Activated CD8-positive, alpha-beta memory T cell treated with anti-CD3 and anti-CD28 coated beads for 36 hours (primary cell): ENCODE measurements around the gene HDAC4. TPM values are rescaled to one million over a fixed set of nuclear protein-coding genes. Genes with fewer than 3 reads are reported as not detected.

ENCODE experiments used
- CTCF ChIA-PET: fragments of 350-600 bp; sonication (Branson Sonifier 250); formaldehyde crosslinking; loops from one replicate; lab custom pipeline; 2021; ENCODE audit warnings: antibody characterized with exemption; lab: Charles Lee
- POLR2A ChIA-PET: fragments of 350-600 bp; sonication (Branson Sonifier 250); formaldehyde crosslinking; loops from one replicate; lab custom pipeline; 2021; ENCODE audit warnings: antibody characterized with exemption; lab: Charles Lee
- total RNA-seq, 2 experiments: library from RNA; stranded (reverse); gene quantifications; one replicate each; pipeline ENCODE4 v1.2.3, GENCODE V29; 2021

Gene HDAC4
- total RNA-seq, 2 experiments from 2014 or later = 19.7 to 23.5 TPM

DNA sequence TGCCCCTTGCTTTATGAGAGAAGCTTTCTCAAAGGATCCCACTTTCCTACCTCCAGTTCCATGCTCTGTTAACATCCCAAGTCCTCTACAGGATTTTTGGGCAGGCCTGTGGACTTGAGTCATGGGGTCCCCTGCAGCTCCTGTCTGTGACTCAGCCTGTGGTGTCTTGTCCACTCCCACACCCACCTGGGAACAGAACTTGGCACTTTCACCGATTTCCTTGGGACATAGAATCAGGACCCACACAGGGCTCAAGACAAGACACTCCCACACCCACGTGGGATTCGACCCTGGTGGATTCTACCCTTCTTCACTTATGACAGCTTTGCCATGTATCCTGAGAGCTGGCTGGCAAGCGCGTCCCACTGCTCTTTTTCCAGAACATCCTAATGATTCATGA, 30.7 kb upstream of the HDAC4 start:
- POLR2A ChIA-PET = no interaction called here
- CTCF ChIA-PET = no interaction called here

DNA sequence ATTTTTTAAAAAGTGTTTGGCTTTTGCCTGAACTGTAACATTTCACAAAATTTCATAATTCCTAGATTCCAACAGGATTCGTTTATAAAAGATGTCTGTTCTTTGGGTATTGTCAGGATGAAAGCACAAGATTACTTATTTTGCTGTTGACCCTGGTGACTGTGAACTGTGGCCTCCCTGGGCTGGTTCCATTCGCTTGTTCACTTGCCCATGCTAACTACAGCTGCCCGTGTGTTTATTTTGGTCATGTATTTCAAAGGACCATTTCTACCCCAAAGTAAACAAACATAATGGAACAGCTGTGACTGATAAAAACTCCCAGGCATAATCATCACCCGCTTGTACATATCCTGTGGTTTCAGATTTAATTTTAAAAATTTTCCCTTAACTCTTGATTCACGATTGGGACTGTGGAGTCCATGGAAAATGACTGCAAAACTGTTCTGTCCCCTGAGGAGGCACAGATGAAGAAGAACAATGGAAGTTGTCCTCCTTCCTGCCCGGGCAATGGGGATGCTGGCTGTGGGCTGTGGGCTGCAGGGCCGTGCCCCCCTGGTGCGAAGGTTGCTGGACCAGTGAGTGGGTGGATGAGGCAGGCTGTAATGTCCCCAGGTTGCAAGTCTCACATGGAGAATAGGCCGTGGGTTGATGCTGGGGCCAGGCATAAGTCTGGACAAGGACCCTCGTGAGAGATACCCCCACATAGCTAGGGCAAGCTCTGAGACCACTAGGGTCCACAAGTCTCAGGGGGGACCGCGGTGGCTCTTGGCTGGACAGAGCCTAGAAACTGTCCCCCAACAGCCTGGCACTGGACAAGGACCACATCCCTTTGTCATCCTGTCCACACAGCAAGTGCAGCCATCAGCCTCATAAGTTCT, 28.9 kb upstream of the HDAC4 start:
- CTCF ChIA-PET = interaction anchor here (0.6 kb wide), 1 partner anchor 82 kb away, joined by 4 read pairs; no protein-coding TSS in a partner anchor
- POLR2A ChIA-PET = no interaction called here

DNA sequence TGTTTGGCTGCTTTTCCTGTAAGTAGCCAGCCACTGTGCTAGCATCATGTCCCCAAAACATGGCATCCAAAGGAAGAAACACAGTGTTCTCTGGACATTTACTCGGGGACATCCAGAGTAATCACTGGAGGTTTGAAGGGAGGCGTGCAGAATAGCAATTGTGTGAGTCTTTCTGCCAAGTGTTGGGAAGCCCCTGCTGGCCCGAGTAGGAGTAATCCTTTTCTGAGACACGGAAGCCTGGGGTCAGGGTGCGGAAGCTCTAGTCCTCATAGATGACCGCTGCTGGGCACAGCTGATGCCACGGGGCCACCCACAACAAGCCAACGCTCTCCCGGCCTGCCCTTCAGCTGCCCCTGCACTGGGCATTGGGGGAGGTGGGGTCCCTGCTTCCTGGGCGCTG, 24.8 kb upstream of the HDAC4 start:
- POLR2A ChIA-PET = no interaction called here
- CTCF ChIA-PET = no interaction called here

DNA sequence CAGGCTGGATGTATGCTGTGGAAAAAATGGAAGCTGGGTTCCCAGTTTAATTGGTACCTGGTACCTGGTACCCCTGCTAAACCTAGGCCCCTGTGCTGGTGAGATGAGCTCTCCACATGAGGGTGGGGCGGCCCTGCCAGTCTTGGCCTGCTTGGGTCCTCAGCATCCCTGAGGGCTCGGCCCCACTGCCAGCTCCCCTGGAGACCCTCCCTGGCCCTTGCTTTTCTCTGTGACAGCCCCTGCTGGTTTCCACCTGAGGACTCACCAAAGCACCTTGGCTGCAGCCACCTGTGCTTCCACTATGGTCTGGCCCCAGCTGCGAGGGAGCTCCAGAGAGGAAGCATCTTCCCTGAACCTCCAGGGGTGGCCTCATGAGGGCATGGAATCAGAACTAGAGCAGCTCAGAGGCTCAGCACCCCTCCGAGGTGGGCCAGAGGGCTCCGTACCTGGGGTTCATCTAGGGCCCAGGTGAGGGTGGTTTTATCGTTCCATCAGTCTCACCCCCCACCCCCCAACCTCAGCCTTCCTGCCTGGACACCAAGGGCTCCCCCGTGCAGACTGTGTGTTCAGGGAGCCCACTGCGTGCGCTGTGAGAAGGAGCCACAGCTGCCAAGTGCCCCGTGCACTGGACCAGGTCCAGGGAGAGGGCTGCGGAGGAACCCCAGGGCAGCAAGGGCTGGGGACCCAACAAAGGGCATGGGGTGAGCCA, 23.7 kb upstream of the HDAC4 start:
- POLR2A ChIA-PET = no interaction called here
- CTCF ChIA-PET = no interaction called here

DNA sequence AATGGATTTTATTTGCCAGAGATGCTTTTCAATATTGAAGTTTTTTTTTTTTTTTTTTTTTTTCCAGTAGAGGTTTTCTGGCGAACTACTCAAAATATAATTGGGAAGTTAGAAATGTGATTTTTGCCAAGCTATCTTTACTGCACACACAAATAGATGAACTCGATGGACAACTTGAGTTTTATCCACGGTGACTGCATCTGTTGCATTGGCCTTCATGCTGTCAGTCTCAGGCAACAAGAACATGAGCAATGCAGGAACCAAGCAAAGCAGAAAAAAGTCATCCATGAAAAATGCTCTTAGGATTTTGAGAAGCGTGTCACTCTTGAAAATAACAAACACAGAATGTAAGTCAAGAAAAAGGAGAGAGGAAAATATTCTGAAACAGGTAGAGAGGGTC, 22.7 kb upstream of the HDAC4 start:
- ChIA-PET CTCF (interaction anchor here (2.2 kb wide), 1 partner anchor 10 kb away, joined by 5 read pairs; no protein-coding TSS in a partner anchor), POLR2A (no interaction called here)

DNA sequence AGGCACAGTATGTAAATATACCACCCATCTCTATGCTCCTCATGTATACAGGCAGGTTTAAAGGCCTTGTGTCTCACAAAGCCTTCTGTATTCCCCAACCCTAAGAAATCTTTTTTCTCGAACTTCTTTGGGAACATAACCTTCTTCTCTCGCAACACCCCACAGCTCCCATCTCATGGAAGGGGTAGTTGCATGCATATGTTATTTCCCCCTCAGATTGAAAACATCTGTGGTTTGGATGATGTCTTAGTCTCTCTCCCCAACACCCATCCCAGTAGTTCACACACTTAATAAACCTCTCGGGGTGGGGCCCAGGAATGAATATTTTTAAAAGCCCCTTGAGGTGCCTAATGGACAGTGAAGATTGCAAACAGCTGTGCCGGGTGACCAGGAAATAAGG, 21.0 kb upstream of the HDAC4 start:
- CTCF ChIA-PET = interaction anchor here (0.6 to 2.2 kb wide), 2 partner anchors 8 to 39 kb away, joined by 3 to 5 read pairs; no protein-coding TSS in a partner anchor
- POLR2A ChIA-PET = no interaction called here

DNA sequence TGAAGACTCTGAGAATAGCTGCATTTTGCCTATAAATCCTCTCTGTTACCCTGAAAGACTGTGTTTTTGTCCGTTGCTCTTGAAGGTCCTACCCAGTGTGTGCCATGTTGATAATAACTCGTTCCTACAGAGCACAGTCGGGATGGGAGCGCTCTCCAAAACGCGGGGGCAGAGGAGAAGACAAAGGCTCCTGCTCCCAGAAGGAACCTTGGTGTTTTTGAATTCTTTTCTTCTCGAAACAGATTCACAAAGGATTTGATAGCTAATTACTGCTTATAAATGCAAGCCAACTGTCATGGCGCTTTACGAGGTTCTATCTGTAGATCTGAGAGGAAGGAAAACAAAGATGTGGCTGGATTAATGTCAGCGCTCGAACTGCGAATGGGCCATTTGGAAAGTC, 19.3 kb upstream of the HDAC4 start:
- POLR2A ChIA-PET = interaction anchor here (0.9 kb wide), 1 partner anchor 19 kb away, joined by 3 read pairs; the partner anchor contains the start of gene HDAC4
- CTCF ChIA-PET = no interaction called here

DNA sequence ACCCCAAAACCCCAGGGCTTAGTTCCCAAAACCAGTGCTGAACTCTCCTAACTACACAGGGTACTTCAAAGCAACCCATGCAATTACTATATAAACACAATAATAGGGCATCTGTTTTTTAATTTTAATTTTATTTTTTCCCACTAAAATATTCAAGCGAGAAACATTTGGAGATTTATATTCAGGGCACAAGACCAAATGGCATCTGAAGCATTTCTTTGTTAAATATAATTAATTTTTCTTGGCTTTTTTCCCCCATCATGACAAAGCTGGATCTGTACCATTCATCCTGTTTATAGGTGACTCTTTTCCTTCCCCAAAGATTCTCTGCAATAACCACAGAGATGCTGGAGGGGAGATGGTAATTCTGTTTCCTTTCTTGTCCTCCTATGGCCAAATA, 18.1 kb upstream of the HDAC4 start:
- CTCF ChIA-PET = no interaction called here
- POLR2A ChIA-PET = no interaction called here

DNA sequence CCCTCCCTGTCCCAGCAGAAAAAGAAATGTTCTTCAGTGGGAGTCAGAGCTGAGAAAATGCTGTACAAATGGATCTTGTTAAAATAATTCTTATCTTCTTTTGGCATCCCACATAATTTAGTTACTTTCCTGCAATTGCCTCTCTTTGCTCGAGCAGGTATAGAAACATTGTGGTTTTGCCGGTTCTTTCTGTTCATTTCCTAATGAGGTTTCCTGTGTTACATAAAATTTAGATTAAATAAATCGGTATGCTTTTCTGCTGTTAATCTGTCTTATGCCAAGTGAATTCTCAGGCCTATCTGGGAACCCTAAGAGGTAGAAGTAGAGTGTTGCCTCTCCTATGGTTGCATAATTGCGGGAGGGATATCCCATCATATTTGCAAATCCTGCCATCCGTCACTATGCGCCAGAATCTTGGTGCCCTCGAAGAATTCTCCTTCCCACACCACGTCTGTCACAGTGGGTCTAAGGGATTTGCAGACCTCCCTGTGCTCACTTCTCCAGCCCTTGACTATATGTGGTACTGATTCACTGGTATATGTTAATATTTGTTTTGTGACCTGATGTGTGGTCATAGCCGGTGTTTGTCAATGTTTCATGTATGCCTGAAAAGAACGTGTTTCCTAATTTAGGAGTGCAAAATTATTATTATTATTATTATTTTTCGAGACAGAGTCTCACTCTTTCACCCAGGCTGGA, 12.2 kb upstream of the HDAC4 start:
- ChIA-PET CTCF (interaction anchor here (1.6 kb wide), 1 partner anchor 10 kb away, joined by 5 read pairs; no protein-coding TSS in a partner anchor), POLR2A (no interaction called here)

DNA sequence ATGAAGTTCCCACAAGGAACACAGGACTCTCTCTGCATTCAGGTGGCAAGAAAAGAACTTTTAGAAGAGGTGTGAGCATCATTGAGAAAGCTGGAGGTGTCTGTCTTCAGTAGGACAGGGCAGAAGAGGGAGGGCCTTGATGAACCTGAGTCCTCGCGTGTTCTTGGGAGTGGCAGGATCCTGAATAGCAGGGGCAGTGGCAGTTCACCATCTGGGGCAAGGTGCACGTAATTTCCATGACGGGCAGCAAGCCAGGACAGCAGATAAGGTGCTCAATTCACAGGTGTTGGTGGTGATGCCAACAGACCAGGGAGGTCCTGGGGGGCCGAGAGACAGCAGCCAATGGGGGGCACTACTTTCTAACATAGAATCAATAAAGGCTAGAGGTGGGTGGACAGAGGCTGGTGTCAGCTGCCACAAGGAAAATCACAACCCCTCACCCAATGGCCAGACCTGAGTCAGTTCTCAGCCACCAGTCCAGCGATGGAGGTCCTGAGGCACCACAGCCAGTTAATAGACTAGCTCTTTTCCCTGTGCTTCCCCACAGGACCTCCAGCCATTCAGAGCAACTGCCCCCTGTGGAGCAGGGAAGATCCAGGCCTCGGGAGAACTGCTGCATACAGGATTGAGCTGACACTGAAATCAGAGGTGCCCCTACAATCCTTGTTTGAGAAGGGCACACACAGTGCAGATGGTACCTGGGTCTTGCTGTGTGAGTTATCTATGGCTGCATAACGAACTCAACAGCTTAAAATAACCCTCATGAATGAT, 10.9 kb upstream of the HDAC4 start:
- POLR2A ChIA-PET = no interaction called here
- CTCF ChIA-PET = no interaction called here

DNA sequence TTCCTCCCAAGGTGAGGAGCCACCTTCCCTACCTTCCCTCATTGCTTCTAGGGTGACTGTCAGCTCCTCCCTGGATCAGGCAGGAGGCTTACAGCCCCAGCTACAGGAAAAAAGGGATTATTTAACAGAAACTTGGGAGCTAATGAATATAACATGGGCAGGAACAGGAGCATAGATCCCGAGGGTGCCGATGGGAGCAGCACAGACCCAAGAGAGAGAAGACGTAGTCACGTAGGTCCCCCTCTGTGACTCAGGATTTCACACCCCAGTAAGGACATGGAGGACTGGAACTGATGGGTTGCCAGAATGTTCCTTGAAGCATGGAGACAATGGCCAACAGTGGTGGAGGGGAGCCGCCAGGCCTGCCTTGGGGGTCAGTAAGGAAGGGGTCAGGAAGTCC, 10.3 kb upstream of the HDAC4 start:
- CTCF ChIA-PET = no interaction called here
- POLR2A ChIA-PET = no interaction called here

DNA sequence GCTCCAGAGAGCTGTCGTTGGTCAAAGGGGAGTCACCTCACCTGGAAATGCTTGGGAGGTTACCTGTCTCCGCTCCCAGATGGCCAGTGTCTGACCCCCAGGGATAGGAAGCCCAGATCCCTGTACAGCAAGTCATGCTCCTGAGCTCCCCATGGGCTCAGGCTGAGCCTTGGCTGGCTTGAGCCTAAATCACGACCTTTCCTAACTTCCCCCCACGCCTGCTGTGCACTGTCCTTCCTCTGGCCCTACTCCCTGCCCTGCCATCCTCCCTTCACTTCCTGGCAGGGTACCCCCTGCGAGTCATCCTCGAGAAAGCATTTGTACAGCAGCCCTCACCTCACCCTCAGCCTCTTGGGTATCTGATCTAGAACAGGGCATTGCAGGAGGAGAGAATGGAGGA, 9.2 kb upstream of the HDAC4 start:
- ChIA-PET POLR2A (no interaction called here), CTCF (no interaction called here)

DNA sequence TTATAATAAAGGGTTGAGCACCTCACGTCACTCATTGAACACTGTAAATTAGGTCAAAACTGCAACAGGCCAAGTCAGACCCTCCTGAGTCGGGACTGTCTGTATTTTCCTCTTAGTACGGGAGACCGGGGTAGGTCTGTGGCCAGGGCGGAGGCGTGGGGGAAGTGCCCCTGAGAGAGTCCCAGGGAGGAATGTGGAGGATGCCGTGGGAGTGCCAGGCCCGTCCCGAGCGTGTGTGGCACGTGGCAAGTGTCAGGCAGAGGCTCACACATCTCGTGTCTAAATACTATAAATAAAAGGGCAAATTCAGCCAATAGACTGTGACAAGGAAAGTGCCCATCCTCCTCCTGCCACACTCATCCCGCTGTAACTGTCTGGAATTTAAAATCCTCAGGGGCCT, 6.3 kb upstream of the HDAC4 start:
- ChIA-PET CTCF (no interaction called here), POLR2A (no interaction called here)

DNA sequence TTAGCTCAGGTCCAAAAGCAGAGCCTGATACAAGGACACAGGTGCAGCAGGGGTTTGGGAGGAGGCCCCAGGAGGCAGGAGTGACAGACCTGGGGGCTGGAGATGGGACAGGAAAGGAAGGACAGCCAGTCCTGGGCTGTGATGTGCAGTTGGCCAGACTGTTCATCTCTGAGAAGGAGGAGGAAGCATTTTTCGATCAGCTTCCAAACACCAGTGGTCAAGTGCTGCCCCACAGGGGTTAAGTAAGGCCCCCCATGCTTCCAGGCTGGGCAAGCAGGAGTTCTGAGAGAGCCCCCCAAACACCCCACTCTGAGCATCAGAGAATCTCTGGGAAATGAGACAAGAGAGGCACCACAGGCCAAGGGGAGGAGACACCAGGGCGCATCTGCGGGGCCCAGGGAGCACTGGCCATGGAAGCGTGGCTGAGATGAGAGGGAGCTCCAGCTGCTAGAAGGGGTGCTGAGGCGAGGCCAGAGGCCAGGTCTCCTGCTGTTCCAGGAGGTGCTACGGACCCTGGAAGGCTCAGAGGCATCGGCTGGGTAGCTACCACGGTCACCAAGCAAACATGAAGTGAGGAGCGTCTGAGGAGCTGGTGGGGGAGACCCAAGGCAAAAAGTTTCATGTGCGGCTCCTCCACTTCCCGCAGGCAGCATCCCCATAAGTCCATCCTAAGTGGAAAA, 5.6 kb upstream of the HDAC4 start:
- ChIA-PET POLR2A (no interaction called here), CTCF (no interaction called here)

DNA sequence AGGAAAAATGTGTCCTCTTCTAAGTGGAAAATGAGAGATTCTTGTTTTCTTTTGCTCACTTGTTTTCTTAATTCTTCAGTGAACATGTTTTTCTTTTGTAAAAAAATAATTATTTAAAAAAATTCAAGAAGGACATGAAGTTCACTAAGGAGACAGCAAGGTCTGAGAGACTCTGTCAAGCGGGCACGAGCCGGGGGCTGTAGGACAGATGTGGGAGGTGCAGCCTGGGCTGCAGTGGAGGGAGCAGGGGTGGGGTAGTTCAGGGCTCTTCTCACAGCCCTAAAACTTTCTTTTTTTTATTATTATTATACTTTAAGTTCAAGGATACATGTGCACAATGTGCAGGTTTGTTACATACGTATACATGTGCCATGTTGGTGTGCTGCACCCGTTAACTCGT, 4.3 kb upstream of the HDAC4 start:
- CTCF ChIA-PET = no interaction called here
- POLR2A ChIA-PET = no interaction called here

DNA sequence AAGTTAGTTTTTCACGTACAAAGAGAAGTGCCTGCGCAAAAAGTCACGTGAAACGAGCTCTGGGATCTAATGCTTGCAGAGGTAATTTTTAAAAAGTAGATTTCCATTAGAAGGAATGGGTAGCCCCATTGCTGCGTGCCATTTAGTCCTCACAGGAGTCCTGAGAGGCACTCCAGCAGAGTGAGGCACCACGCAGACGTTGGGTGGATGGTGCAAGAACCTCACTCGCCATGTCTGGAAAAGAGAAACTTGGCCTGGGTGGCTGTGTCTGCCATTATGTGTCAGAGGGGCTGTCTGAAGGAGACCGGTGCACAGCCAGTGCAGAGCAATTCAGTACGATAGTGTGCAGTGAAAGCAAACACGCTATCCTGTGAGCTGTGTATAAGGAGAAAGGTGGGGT, 1.8 kb upstream of the HDAC4 start:
- ChIA-PET POLR2A (no interaction called here), CTCF (no interaction called here)

DNA sequence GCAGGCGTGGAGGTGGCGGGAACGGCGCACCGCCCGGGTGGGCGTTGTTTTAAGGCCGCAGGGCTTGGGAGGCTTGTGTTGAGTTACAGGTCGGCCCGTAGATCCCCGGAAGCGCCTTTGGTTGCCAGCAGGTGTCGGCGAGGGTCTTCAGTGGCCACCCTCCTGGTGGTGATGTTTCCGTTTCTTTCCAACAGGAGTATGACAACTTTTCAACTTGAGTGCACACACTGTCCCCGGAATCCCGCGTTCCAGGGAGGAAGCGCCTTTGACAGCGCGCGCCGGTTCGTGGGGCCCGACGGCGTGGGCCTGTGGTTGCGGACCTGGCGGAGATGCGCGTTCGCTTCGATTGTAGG, 1.0 kb upstream of the HDAC4 start:
- CTCF ChIA-PET = no interaction called here

DNA sequence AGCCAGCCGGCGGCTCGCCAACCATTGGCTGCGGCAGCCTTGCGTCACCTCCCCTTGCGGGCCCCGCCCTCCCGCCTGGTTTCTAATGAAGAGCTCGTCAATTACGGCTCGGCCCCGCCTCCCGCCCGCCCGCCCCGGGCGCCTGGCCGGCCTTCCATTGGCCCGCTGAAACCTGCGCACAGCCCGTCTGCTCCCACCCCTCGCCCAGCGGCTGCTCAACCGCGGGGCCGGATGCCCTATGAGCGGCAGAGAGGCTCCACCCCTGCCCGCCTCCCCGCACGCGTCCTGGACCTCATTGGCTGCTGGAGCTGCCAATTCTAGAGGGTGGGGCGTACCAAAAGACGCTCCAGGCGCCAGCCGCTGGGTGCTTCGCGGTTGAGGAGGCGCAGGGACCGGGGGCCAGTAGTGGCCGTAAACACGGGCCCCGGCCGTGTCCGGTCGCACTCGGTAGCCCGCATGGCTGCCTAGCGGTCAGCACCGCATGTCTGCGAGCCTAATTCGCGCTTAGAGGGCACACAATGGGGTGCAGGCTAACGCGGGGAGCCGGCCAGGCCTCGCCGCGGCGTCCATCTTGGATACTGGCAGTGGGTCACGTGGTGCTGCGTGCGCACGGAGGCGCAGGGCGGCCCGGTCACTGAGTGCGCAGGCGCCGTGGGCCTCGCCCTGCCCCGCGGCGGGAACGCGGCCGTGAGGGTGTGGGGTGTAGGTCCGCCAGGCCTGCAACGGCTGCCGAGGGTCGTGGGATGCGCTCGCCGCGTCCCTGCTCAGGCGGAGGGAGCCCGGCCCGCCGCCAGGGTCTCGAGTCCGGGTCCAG, 454 bp upstream of the HDAC4 start:
- POLR2A ChIA-PET = interaction anchor here (0.6 to 1.0 kb wide), 9 partner anchors 19 to 184 kb away, joined by 3 to 9 read pairs (median 4); no protein-coding TSS in a partner anchor
- CTCF ChIA-PET = interaction anchor here (0.8 kb wide), 1 partner anchor 106 kb away, joined by 3 read pairs; no protein-coding TSS in a partner anchor

More for the DNA sequence above, 1.0 kb upstream of the HDAC4 start:
- POLR2A ChIA-PET = no interaction called here
